GM21515 (cell line): ENCODE results near the gene CHD9.
A peak's percentile ranks its signal among the peaks of the same experiment; 100 is the strongest.
"Not testable (repeated sequence)": the region's sequence is repeated elsewhere in the genome, so short reads cannot be mapped to it uniquely, and the experiment has no call there.

Experiments
- ATAC-seq: cut with Tn5 transposase; IDR thresholded peaks from one replicate; pipeline ENCODE4 v1.9.1; 2021; ENCODE audit not compliant: unreplicated experiment

Gene CHD9

GRCh38 chr16:53074296-53074695, 19.5 kb downstream of the CHD9 start:
- not testable (repeated sequence) for ATAC-seq

GRCh38 chr16:53075461-53075860, 20.7 kb downstream of the CHD9 start:
- not testable (repeated sequence) for ATAC-seq

- ATAC-seq: no peak
Measured at GRCh38 chr16:53078247-53078646, 23.5 kb downstream of the CHD9 start.

- no peak for ATAC-seq
Measured at GRCh38 chr16:53078765-53079485, 24.1 kb downstream of the CHD9 start.

GRCh38 chr16:53080345-53081031, 25.7 kb downstream of the CHD9 start:
- ATAC-seq: no peak

GRCh38 chr16:53081032-53081424, 26.2 kb downstream of the CHD9 start:
- ATAC-seq: no peak

GRCh38 chr16:53081686-53082407, 27.1 kb downstream of the CHD9 start:
- ATAC-seq: no peak

- ATAC-seq: no peak
Measured at GRCh38 chr16:53082509-53082908, 27.7 kb downstream of the CHD9 start.

GRCh38 chr16:53083119-53083518, 28.3 kb downstream of the CHD9 start:
- ATAC-seq: no peak

GRCh38 chr16:53084141-53084541, 29.4 kb downstream of the CHD9 start:
- ATAC-seq: no peak

- no peak for ATAC-seq
Measured at GRCh38 chr16:53084746-53085334, 30.0 kb downstream of the CHD9 start.

GRCh38 chr16:53085369-53085843, 30.6 kb downstream of the CHD9 start:
- ATAC-seq: no peak

GRCh38 chr16:53085931-53086421, 31.2 kb downstream of the CHD9 start:
- ATAC-seq: no peak

- ATAC-seq: no peak
Measured at GRCh38 chr16:53087101-53087500, 32.3 kb downstream of the CHD9 start.

- ATAC-seq: no peak
Measured at GRCh38 chr16:53089434-53090285, 34.9 kb downstream of the CHD9 start.

- no peak for ATAC-seq
Measured at GRCh38 chr16:53090286-53090590, 35.4 kb downstream of the CHD9 start.

GRCh38 chr16:53090591-53091411, 36.0 kb downstream of the CHD9 start:
- peak; percentile 49 for ATAC-seq

GRCh38 chr16:53091466-53092211, 36.8 kb downstream of the CHD9 start:
- peak; percentile 54 for ATAC-seq

GRCh38 chr16:53092284-53092683, 37.5 kb downstream of the CHD9 start:
- no peak for ATAC-seq
